BJ (cell line): ENCODE results near the gene HES5. TPM values are rescaled to one million over a fixed set of nuclear protein-coding genes. Genes with fewer than 3 reads are reported as not detected.

Experiments used
- CTCF ChIA-PET: fragments of 350-600 bp; formaldehyde crosslinking; extraction: SDS; loops from one replicate; lab custom pipeline; 2021; ENCODE audit warnings: antibody characterized with exemption, inconsistent platforms; lab: Yijun Ruan, JAX
- POLR2A ChIA-PET: fragments of 300-600 bp; sonication (Branson Sonifier 250); formaldehyde crosslinking; extraction: SDS; loops from one replicate; lab custom pipeline; 2021; ENCODE audit warnings: antibody characterized with exemption; lab: Charles Lee
- DNase-seq: peaks from one replicate; pipeline ENCODE4 v3.0.0-alpha.2; 2011; ENCODE audit warnings: low read depth
- H3K27me3 ChIP-seq: 2 replicates; pipeline ENCODE4 v1.6.0; 2011; ENCODE audit warnings: low read length; ENCODE audit not compliant: control insufficient read depth, insufficient read depth
- H3K36me3 ChIP-seq: 2 replicates; pipeline ENCODE4 v1.5.1; 2011; ENCODE audit warnings: low read length; ENCODE audit not compliant: control insufficient read depth, insufficient read depth
- H3K4me3 ChIP-seq: 2 replicates; pipeline ENCODE4 v1.5.1; 2011; ENCODE audit warnings: low read depth, mild to moderate bottlenecking, control low read depth, low read length
- CTCF ChIP-seq: IDR thresholded peaks from 2 replicates; pipeline ENCODE4 v1.5.1; 2011; ENCODE audit warnings: low read depth, mild to moderate bottlenecking, control low read depth, inconsistent platforms, low read length, moderate library complexity; ENCODE audit not compliant: insufficient read depth
- polyA plus RNA-seq: library from polyadenylated mRNA; depleted of rRNA; stranded (reverse); fragments of >200 nt; gene quantifications from 2 replicates; pipeline ENCODE4 v1.2.3, GENCODE V29; 2011

HES5 gene
- polyA plus RNA-seq, 1 experiment: not detected

DNA sequence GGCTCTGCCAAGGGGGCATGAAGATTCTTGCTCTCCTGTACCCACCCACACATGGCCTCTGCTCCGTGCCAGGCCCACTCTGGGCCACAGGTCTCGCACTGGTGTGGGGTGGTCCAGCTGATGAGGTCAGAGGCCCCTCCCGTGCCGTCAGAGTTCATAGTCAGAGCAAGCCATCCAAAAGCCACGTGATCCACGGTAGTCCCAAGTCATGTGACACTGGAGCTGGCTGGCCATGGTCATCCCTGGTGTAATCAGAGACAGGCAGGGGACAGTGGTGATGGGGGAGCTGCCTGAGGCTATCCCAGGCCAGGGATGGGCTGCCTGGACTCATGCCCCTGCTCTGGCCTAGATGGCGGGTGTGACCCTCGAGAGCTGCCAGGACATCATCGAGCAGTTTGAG is 43.5 kb downstream of the HES5 start:
- ChIA-PET POLR2A (no interaction called here), CTCF (no interaction called here)
- TF ChIP-seq CTCF: no peak

GRCh38 chr1:2486041-2486440 is 44.0 kb downstream of the HES5 start:
- Histone ChIP-seq H3K27me3 (no peaks in the 10 kb centered on the region; the same call in 1 of the 2 replicates), H3K36me3 (no peaks in the 10 kb centered on the region), H3K4me3 (no peak overlapping the region)
- TF ChIP-seq CTCF: no peak
- ChIA-PET POLR2A (no interaction called here), CTCF (no interaction called here)
- DNase-seq: no peak

More for the DNA sequence above, 43.5 kb downstream of the HES5 start:
- H3K4me3 ChIP-seq: no peak overlapping the region
- peaks cover 2% of the 10 kb centered on the region; the same call in 1 of the 2 replicates for H3K27me3 ChIP-seq
- no peaks in the 10 kb centered on the region for H3K36me3 ChIP-seq
- DNase-seq: no peak

GRCh38 chr1:2483970-2484369 is 46.1 kb downstream of the HES5 start:
- TF ChIP-seq CTCF: no peak
- ChIA-PET CTCF (no interaction called here), POLR2A (no interaction called here)
- H3K4me3 ChIP-seq: no peak overlapping the region
- no peaks in the 10 kb centered on the region for H3K36me3 ChIP-seq
- DNase-seq: no peak
- H3K27me3 ChIP-seq: no peaks in the 10 kb centered on the region

GRCh38 chr1:2483026-2483425 is 47.0 kb downstream of the HES5 start:
- no peak overlapping the region for H3K4me3 ChIP-seq
- DNase-seq: no peak
- ChIA-PET CTCF (no interaction called here), POLR2A (no interaction called here)
- TF ChIP-seq CTCF: no peak
- no peaks in the 10 kb centered on the region for H3K36me3 ChIP-seq
- no peaks in the 10 kb centered on the region for H3K27me3 ChIP-seq

DNA sequence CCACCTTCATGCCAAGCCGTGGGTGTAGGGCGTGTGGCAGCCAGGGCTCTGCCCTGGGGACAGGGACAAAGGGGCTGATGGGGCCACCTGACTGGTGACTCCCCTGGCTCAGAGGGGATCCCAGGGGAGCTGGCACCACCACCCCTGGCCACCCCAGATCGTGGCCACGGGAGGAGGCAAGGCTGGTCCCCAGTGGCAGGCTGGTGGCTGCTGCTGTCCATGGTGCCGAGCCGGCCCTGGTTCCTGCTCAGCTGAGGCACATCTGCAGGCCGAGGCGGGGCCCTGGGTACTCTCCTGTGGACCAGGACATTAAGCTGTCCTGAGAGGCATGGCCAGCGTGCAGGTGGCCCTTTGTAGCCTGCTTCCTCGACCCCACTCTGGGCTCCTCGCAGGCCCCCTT is 47.5 kb downstream of the HES5 start:
- Histone ChIP-seq H3K27me3 (no peaks in the 10 kb centered on the region), H3K4me3 (no peak overlapping the region), H3K36me3 (no peaks in the 10 kb centered on the region)
- DNase-seq: no peak
- CTCF ChIA-PET: no interaction called here
- POLR2A ChIA-PET: no interaction called here
- no peak for TF ChIP-seq CTCF
